GM12865 (cell line): ENCODE measurements around the gene SAPCD1.

Experiments
- DNase-seq: peaks from one replicate; pipeline ENCODE4 v3.0.0; 2010; ENCODE audit warnings: low read depth
- H3K4me3 ChIP-seq: 2 replicates; pipeline ENCODE4 v1.5.1; 2011; ENCODE audit warnings: mild to moderate bottlenecking, low read depth, low read length, control low read depth
- CTCF ChIP-seq: IDR thresholded peaks from 2 replicates; pipeline ENCODE4 v1.5.1; 2011; ENCODE audit warnings: low read length, control low read depth, low read depth, inconsistent platforms; ENCODE audit not compliant: insufficient read depth; ENCODE audit errors: missing control alignments

The SAPCD1 gene

GRCh38 chr6:31765559-31765909 is 3.1 kb downstream of the SAPCD1 start:
- no peak for DNase-seq
- no peak overlapping the region for H3K4me3 ChIP-seq
- no peak for TF ChIP-seq CTCF

GRCh38 chr6:31765910-31766794 is 3.7 kb downstream of the SAPCD1 start:
- no peak for DNase-seq
- H3K4me3 ChIP-seq, result no peak overlapping the region
- no peak for TF ChIP-seq CTCF

- TF ChIP-seq CTCF, result no peak
- no peak overlapping the region for H3K4me3 ChIP-seq
- no peak for DNase-seq
Observed at GRCh38 chr6:31767096-31767645, 4.7 kb downstream of the SAPCD1 start.

GRCh38 chr6:31768363-31769257 is 6.2 kb downstream of the SAPCD1 start:
- DNase-seq, result no peak
- no peak overlapping the region for H3K4me3 ChIP-seq
- TF ChIP-seq CTCF, result no peak

GRCh38 chr6:31769684-31770371 is 7.4 kb downstream of the SAPCD1 start:
- peak; percentile 83 for DNase-seq
- H3K4me3 ChIP-seq, result no peak overlapping the region
- TF ChIP-seq CTCF, result peak; percentile 89

- no peak for DNase-seq
- no peak for TF ChIP-seq CTCF
- H3K4me3 ChIP-seq, result no peak overlapping the region
Observed at GRCh38 chr6:31770860-31771259, 8.4 kb downstream of the SAPCD1 start.
